ENCODE results near the gene EVA1A.

Gene EVA1A

DNA sequence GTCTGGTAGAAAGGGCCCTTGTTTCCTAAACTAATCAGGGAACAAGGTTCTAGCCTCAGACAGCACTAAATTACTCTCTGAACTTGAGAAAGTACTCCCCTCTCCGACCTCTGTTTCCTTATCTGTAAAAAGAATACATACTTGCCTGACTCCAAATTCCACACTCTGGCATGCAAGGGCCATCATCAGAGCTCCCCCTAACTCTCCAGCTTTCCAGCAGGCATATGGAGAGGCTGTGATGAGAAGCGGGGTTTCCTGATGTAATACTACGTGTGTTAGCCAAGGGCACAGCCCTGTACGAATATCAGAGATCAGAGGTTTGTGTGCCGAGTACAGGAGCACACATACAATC is 1.8 kb upstream of the EVA1A start:
- DNase-seq (ENCODE audit: low spot score): no peak

GRCh38 chr2:75561566-75562512 is 1.1 kb upstream of the EVA1A start:
- DNase-seq (ENCODE audit: low spot score): no peak

DNA sequence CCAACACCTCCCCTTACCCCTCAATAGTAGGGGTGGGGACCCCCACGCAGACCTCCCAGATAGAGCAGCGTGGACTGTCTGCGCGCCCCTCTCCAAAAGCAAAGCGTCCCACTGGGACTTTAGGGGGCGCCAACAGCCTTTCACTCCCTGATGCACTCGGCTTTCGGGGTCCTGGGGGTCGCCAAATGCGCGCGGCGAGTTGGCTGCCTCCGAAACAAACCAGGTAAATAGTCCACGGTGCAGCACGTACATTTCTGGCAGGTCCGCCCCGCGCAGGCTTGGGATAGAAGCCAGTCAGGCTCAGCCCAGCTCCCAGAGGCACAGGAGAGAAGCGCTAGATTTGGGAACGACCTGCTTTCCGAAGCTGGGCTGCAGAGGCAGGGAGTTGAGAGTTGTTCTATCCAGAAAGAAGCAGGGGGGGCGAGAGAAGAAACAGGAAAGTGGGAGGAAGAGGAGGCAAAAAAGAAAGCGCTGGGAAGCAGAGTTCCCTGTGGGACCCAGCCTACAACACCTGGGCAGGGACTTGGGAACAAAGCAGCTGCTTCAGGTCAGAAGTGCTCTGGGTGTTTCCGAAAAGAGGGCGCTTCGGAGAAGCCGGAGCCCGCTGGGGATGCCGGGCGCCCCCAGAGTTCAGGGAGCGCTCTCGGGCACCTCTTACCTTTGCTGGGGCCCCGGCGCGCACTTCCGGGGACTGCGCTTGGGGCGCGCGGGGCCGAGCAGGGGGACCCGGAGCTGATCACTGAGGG is 544 bp downstream of the EVA1A start:
- DNase-seq (ENCODE audit: low spot score): no peak

- no peak for DNase-seq (ENCODE audit: low spot score)
Measured at GRCh38 chr2:75559680-75560021, 1.1 kb downstream of the EVA1A start.

DNA sequence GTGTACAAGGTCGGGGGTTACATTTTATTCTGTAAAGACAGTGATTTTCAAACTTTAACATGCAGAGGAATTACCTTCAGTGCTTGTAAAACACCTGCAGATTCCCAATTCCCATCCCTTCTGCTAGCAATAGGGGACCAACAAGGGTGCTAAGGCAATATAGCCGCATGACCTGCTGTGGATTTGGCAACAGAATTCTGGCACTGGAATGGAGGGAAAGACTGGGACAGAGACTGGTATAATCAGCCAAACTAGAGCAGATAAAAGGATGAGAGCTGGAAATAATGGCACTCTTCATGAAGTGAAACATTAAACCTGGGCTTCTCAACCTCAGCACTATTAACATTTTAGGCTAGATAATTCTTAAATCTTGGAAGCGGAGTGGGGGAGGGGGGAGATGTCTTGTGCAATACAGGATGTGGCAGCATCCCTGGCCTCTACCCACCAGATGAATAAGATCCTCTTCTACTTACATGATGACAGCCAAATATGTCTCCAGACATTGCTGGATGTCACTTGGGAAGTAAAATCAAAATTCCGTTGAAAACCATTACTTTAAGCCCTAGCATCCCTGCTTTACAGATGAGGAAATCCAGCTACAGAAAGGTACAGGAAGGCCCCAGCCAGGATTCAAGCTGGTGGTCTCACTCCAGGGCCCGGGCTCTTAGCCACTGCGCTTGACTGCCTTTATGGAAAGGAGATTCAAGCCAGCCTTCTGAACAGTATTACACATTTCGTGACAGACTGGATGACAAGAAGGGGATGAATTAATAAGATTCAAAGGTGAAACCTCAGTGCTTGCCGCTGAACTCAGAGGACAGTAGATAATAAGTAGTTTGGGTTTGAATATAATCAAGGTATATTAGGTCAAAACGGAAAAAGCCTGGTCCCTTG is 1.7 kb downstream of the EVA1A start:
- DNase-seq (ENCODE audit: low spot score): no peak

- no peak for DNase-seq (ENCODE audit: low spot score)
Measured at GRCh38 chr2:75558136-75558535, 2.6 kb downstream of the EVA1A start.

GRCh38 chr2:75557474-75558133 is 3.1 kb downstream of the EVA1A start:
- no peak for DNase-seq (ENCODE audit: low spot score)

- DNase-seq (ENCODE audit: low spot score): no peak
Measured at GRCh38 chr2:75556679-75557366, 3.9 kb downstream of the EVA1A start.

GRCh38 chr2:75555701-75556100 is 5.0 kb downstream of the EVA1A start:
- no peak for DNase-seq (ENCODE audit: low spot score)

DNA sequence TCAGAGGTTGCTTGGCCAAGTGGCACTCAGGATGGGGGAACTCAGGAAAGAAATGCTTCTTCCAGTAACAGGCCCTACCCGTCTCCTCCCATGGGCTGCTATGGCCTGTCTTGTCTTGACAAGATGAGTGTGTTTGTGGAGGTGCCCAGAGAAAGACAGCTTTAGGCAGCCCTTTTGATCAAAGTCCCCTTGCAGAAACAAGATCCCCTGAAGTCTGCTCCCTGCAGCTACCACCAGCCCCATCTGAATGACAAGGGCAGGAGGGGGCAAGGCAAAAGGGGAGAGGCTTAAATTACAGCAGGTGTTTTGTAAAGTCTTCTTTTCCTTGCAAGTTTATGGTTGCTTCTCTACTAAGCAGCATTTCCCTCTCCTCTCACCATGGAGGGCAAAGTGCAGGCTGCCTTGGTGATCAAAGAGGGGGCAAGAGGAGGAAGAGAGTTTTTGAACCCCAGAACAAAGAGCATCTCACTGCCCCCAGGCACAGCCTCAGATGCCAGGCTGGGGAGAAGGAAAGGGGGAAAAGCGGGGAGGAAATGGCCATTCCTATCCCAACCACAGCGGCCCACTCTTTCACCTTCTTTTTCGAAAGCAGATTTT is 6.7 kb downstream of the EVA1A start:
- no peak for DNase-seq (ENCODE audit: low spot score)

DNA sequence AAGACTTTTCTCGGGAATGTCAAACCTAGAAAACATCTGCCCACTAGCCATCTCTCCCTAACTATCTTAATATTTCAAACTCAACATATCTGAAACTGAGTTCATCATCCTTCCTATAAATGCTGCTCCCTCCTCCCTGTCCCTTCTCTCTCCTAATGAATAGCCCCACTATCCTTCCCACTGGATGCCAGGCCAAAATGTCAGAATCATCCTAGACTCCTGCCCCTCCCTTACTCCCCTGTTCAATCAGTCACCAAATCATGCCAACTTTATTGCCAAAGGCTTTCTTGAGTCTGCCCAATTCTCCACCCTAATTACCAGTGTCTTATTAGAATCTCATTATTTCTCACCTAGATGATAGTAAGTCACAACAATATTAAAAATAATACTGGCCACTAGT is 8.5 kb downstream of the EVA1A start:
- no peak for DNase-seq (ENCODE audit: low spot score)

DNA sequence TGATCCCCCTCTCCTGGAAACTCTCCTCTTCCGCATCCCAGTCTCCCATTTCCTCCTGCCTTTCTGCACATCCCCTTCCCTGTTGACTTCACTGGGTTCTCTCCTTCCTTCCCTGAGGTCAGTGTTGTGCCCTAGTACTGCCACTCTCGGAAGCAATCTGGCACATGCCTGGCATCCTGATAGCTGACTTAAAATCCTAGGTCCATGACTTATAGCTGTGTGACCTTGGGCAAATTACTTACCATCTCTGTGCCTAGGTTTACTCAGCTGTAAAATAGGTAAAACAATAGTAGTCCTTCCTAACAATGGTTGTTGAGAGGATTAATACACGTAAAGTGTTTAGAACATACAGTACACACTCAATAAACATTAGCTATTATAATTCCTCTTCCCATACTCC is 9.3 kb downstream of the EVA1A start:
- DNase-seq (ENCODE audit: low spot score): no peak

DNA sequence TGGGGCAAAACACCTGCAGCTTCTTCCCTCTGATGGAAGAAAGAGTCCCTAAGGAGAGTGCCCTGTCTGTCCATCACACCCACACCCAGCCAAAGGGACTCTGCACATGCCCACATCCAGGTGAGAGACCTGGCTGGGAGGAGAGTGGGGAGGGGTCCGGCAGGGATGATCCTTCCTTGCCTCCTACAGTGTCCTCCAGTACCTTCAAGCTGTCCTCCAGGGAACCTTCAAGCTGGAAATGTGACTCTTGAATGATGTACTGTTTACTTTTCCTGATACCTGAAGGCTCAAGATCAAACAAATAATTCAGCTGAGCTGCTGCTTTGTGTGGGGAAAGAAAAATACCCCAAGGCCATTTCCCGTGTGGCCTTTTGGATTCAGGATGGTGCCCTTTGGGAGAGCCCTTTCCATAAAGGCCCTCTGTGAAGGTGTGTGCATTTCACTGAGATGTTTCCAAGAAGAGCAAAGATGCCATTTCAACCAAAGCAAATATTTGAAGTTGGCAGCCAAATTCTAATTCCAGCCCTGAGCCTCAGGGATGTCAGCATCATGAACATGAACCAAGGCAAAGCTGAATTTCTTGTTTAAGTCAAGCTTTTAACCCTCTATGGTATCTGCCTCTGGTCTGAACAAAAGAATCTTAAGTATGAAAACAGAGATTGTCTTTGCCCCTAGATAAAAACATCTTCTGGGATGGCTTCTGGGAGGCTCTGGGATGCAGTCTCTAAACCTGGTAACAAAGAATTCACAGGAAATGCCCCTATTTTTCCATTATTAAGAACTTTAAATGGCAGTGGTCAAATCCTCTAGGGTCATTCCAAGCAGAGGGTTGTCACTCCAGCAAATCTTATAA is 11.1 kb downstream of the EVA1A start:
- DNase-seq (ENCODE audit: low spot score): no peak

DNA sequence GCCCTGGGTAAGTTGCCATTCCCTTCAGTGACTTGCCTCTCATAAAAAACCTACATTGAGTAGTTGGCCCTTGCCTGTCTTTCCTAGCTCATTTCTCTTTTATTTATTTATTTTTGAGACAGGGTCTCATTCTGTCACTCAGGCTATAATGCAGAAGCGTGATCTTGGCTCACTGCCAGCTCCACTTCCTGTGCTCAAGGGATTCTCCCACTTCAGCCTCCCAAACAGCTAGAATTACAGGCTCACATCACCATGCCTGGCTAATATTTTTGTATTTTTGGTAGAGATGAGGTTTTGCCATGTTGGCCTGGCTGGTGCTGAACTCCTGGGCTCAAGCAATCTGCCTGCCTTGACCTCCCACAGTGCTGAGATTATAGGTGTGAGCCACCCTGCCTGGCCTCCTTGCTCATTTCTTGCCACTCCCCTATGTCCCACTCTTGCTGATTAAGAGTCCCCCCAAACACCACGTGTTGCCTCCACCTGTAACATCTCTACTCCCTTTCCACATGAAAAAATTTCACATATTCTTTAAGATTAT is 12.6 kb downstream of the EVA1A start:
- DNase-seq (ENCODE audit: low spot score): no peak

DNA sequence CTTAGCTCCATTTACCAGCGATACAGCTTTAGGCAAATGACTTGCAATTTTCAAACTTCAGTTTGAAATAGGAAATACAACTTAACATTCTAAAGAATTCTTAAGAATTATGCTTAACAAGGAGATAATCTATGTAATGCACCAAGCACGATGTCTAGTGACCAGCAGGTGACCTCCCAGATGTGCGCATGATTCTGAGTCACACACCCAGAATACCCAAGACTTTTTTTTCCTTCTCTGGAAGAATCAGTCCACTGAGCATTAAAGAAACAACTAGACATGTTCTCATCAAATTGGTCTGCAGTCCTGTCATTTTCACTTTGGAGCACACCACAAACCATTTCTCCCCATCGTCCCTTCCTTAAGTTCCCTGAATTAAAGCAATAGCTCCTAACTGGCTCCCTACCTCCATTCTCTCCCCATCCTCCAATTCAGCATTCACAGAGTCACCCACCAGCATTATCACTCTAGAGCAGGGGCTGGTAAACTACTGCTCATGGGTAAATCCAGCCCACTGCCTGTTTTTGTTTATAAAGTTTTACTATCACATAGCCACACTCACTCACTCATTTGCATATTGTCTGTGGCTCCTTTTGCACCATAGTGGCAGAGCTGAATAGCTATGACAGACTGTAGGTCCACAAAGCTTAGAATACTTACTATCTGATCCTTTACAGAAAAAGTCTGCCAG is 13.2 kb downstream of the EVA1A start:
- no peak for DNase-seq (ENCODE audit: low spot score)

- DNase-seq (ENCODE audit: low spot score): no peak
Measured at GRCh38 chr2:75545922-75546321, 14.8 kb downstream of the EVA1A start.

DNA sequence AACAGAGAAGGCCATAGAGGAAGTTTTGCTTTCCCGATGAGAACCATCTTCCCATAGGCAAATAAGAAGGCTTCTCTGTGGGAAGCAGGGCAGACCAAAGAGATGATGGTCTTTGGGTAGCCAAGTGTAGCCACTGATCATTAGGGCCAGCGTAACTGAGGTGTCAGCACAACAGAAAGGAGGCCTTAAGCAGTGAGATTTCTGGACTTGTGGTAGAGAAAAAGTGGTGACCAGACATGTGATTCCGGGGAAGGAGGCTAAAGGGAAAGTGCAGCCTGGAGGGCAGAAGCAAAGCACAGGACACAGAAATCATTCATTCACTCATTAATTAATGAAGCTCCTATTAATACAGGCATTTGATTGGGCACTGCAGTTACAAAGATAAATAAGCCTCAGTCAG is 15.4 kb downstream of the EVA1A start:
- no peak for DNase-seq (ENCODE audit: low spot score)

DNA sequence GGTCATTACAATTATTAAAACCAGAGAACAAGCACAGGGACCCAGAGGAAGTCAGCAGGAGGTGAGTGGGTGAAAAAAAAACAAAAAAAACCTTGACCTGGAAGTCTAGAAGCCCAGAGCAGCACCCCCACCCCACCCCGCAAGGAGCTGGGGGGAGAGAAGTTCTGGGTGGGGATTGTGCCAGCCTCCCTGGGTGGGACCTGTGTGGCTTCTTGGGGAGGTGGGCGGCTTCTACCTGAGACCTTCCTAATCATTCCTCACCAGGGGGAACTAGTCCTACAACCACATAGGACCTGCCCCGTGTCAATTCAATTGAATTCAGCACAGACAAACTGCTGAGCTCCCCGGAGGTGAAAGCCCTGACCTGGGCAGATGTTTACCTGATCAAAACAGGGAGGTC is 17.3 kb downstream of the EVA1A start:
- no peak for DNase-seq (ENCODE audit: low spot score)

- no peak for DNase-seq (ENCODE audit: low spot score)
Measured at GRCh38 chr2:75541430-75541829, 19.3 kb downstream of the EVA1A start.
